OCI-LY3 (cell line): ENCODE data around the gene GPR132.

ENCODE experiments used
- H2AFZ ChIP-seq: fragments of 200-600, 300-600 bp; shearing (Covaris generic); 2 replicates; pipeline ENCODE4 v1.6.0; 2014; ENCODE audit warnings: antibody characterized with exemption, low read depth, low read length
- H3K27ac ChIP-seq: fragments of 200-600, 300-600 bp; sonication (generic); 2 replicates; pipeline ENCODE4 v1.5.1; 2014; ENCODE audit warnings: mild to moderate bottlenecking, low read length, moderate library complexity, mixed read lengths
- H3K27me3 ChIP-seq: fragments of 200-600, 300-600 bp; sonication (generic); 2 replicates; pipeline ENCODE4 v1.6.1; 2014; ENCODE audit warnings: low read depth, low read length, mixed read lengths
- H3K36me3 ChIP-seq: fragments of 200-600, 300-600 bp; sonication (generic); replicated peaks from 2 replicates; pipeline ENCODE3; 2014; ENCODE audit warnings: low read depth, low read length, mixed read lengths
- H3K4me1 ChIP-seq: fragments of 300-600, 200-600 bp; sonication (generic); 2 replicates; pipeline ENCODE4 v1.6.1; 2014; ENCODE audit warnings: low read length, mixed read lengths
- H3K4me2 ChIP-seq: fragments of 200-600, 300-600 bp; sonication (generic); 2 replicates; pipeline ENCODE4 v1.6.1; 2014; ENCODE audit warnings: low read length, mixed read lengths
- H3K4me3 ChIP-seq: fragments of 300-600, 200-600 bp; sonication (generic); 2 replicates; pipeline ENCODE4 v1.5.1; 2014; ENCODE audit warnings: antibody characterized with exemption, mild to moderate bottlenecking, low read length, moderate library complexity
- H3K79me2 ChIP-seq: fragments of 300-600, 200-600 bp; shearing (Covaris generic); 2 replicates; pipeline ENCODE4 v1.6.1; 2014; ENCODE audit warnings: mild to moderate bottlenecking, low read length, mixed read lengths
- H3K9ac ChIP-seq: fragments of 300-600, 200-600 bp; shearing (Covaris generic); 2 replicates; pipeline ENCODE4 v1.6.0; 2014; ENCODE audit warnings: mild to moderate bottlenecking, low read length, moderate library complexity
- H3K9me3 ChIP-seq: fragments of 200-600, 300-600 bp; shearing (Covaris generic); 2 replicates; pipeline ENCODE4 v1.6.1; 2014; ENCODE audit warnings: low read length, mixed read lengths; ENCODE audit not compliant: insufficient read depth
- H4K20me1 ChIP-seq: fragments of 200-600, 300-600 bp; sonication (generic); 2 replicates; pipeline ENCODE4 v1.6.1; 2016; ENCODE audit warnings: low read length, mixed read lengths; ENCODE audit not compliant: insufficient read depth
- EZH2phosphoT487 ChIP-seq: fragments of 200-600 bp; shearing (Covaris generic); IDR thresholded peaks from 2 replicates; pipeline ENCODE4 v1.6.1; 2018; ENCODE audit warnings: antibody characterized with exemption, mixed run types, low read depth
- TF ChIP-seq, protein P1 (sequence below): fragments of 200-600, 300-600 bp; sonication (generic); IDR thresholded peaks from 2 replicates; pipeline ENCODE4 v1.5.1; 2014; ENCODE audit warnings: antibody characterized with exemption, low read length, low read depth

Gene GPR132

DNA sequence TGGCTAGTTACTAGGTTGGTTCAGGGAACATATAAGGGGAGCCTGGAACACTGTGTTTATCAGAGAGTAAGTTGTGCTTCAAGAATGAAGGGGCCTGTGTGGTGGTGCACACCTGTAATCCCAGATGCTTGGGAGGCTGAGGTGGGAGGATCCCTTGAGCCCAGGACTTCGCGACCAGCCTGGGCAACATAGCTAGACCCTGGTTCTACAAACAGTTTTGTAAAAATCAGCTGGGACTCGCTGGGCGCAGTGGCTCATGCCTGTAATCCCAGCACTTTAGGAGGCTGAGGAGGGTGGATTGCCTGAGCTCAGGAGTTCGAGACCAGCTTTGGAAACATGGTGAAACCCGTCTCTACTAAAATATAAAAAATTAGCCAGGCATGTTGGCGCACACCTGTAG, 42.1 kb upstream of the GPR132 start:
- TF ChIP-seq, protein P1, sequence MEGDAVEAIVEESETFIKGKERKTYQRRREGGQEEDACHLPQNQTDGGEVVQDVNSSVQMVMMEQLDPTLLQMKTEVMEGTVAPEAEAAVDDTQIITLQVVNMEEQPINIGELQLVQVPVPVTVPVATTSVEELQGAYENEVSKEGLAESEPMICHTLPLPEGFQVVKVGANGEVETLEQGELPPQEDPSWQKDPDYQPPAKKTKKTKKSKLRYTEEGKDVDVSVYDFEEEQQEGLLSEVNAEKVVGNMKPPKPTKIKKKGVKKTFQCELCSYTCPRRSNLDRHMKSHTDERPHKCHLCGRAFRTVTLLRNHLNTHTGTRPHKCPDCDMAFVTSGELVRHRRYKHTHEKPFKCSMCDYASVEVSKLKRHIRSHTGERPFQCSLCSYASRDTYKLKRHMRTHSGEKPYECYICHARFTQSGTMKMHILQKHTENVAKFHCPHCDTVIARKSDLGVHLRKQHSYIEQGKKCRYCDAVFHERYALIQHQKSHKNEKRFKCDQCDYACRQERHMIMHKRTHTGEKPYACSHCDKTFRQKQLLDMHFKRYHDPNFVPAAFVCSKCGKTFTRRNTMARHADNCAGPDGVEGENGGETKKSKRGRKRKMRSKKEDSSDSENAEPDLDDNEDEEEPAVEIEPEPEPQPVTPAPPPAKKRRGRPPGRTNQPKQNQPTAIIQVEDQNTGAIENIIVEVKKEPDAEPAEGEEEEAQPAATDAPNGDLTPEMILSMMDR = no peak
- no peak for TF ChIP-seq EZH2phosphoT487

DNA sequence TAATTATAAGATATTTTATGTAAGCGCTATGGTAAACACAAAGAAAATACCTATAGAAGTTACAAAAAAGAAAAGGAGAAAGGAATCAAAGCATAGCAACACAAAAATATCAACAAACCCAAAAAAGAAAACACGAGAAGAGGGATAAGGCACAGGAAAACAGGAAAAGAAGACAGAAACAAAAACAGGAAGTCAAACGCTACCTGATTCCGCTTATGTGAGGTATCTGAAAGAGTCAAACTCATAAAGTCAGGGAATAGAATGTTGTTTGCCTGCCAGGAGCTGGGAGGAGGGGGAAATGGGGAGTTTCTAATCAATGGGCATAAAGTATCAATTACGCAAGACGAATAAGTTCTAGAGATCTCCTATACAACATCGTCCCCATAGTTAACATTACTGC, 39.9 kb upstream of the GPR132 start:
- Histone ChIP-seq H4K20me1 (no peaks in the 10 kb centered on the region), H3K4me1 (peaks cover 5% of the 10 kb centered on the region; the same call in 1 of the 2 replicates), H3K36me3 (no peaks in the 10 kb centered on the region), H3K79me2 (no peaks in the 10 kb centered on the region), H3K4me3 (no peak overlapping the region), H3K27ac (no peak overlapping the region), H3K4me2 (no peak overlapping the region), H3K9me3 (no peaks in the 10 kb centered on the region), H2AFZ (no peak overlapping the region), H3K27me3 (peaks cover 3% of the 10 kb centered on the region; the same call in 1 of the 2 replicates), H3K9ac (no peak overlapping the region)
- no peak for TF ChIP-seq EZH2phosphoT487
- TF ChIP-seq, protein P1 = no peak

More for the DNA sequence above, 42.1 kb upstream of the GPR132 start:
- H3K4me2 ChIP-seq = no peak overlapping the region
- no peaks in the 10 kb centered on the region for H3K9me3 ChIP-seq
- H3K4me1 ChIP-seq = peaks cover 5% of the 10 kb centered on the region; the same call in 1 of the 2 replicates
- H3K79me2 ChIP-seq = no peaks in the 10 kb centered on the region
- H3K4me3 ChIP-seq = no peak overlapping the region
- no peaks in the 10 kb centered on the region for H4K20me1 ChIP-seq
- H2AFZ ChIP-seq = no peak overlapping the region
- peaks cover 3% of the 10 kb centered on the region; the same call in 1 of the 2 replicates for H3K27me3 ChIP-seq
- H3K36me3 ChIP-seq = no peaks in the 10 kb centered on the region
- H3K9ac ChIP-seq = no peak overlapping the region
- no peak overlapping the region for H3K27ac ChIP-seq

DNA sequence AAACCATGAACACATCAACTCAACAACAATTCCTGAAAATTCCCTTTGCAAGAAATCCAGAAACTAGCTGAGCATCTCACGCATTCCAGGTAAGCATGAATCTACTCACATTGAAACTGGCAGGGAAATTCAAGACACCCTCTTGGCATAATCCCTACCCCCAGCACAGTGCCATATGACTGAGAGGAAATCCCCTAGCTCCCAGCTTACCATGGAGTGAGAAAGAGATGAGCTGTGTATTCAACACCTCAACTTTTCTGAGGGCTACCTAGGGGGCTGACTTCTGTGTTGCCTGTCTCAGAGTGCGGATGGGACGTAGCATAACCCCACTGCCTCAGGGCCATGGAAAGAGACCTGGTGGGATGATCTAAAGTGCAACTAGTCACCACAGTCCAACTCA, 37.7 kb upstream of the GPR132 start:
- H3K36me3 ChIP-seq = no peaks in the 10 kb centered on the region
- no peaks in the 10 kb centered on the region for H4K20me1 ChIP-seq
- peaks cover 3% of the 10 kb centered on the region; the same call in 1 of the 2 replicates for H3K27me3 ChIP-seq
- H3K9ac ChIP-seq = no peak overlapping the region
- H2AFZ ChIP-seq = no peak overlapping the region
- TF ChIP-seq, protein P1 = no peak
- TF ChIP-seq EZH2phosphoT487 = no peak
- no peak overlapping the region for H3K27ac ChIP-seq
- H3K4me1 ChIP-seq = peaks cover 5% of the 10 kb centered on the region; the same call in 1 of the 2 replicates
- no peak overlapping the region for H3K4me2 ChIP-seq
- H3K9me3 ChIP-seq = peaks cover 4% of the 10 kb centered on the region; the same call in 1 of the 2 replicates
- no peaks in the 10 kb centered on the region for H3K79me2 ChIP-seq
- no peak overlapping the region for H3K4me3 ChIP-seq

DNA sequence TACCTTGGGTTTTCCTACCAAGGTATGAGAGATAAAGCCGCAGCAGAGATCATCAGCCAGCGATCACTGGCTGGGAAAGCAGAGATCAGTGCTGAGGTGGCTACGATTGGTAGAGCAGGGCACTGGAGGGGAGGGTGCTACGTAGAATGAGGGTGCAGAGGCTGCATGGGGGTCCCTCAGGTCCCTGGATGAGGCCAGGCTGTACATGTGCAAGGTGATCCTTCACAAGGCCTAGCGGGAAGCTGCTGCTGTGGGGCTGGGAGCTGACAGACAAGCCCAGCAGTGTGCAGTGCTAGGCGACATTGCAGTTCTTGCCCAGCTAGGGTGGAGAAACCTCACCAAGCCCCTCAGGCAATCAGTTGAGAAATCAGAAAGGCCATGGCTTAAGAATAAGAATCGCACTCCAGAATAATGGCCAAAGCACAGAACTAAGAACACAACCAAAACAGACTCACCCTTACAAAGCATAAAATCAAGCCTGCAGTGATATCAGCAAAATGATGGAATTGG, 37.2 kb upstream of the GPR132 start:
- H3K4me2 ChIP-seq = no peak overlapping the region
- H3K27me3 ChIP-seq = peaks cover 3% of the 10 kb centered on the region; the same call in 1 of the 2 replicates
- TF ChIP-seq, protein P1 = no peak
- TF ChIP-seq EZH2phosphoT487 = no peak
- H4K20me1 ChIP-seq = no peaks in the 10 kb centered on the region
- no peak overlapping the region for H3K4me3 ChIP-seq
- no peaks in the 10 kb centered on the region for H3K79me2 ChIP-seq
- H3K4me1 ChIP-seq = peaks cover 5% of the 10 kb centered on the region; the same call in 1 of the 2 replicates
- no peak overlapping the region for H3K27ac ChIP-seq
- no peaks in the 10 kb centered on the region for H3K36me3 ChIP-seq
- peaks cover 4% of the 10 kb centered on the region; the same call in 1 of the 2 replicates for H3K9me3 ChIP-seq
- H2AFZ ChIP-seq = no peak overlapping the region
- no peak overlapping the region for H3K9ac ChIP-seq
